ENCODE data around the gene CD109. TPM values are rescaled to one million over a fixed set of nuclear protein-coding genes. Genes with fewer than 3 reads are reported as not detected.
"Not testable (repeated sequence)": the region's sequence is repeated elsewhere in the genome, so short reads cannot be mapped to it uniquely, and the experiment has no call there.

CD109 gene
- total RNA-seq, 1 experiment from 2014 or later: 3.2 TPM

DNA sequence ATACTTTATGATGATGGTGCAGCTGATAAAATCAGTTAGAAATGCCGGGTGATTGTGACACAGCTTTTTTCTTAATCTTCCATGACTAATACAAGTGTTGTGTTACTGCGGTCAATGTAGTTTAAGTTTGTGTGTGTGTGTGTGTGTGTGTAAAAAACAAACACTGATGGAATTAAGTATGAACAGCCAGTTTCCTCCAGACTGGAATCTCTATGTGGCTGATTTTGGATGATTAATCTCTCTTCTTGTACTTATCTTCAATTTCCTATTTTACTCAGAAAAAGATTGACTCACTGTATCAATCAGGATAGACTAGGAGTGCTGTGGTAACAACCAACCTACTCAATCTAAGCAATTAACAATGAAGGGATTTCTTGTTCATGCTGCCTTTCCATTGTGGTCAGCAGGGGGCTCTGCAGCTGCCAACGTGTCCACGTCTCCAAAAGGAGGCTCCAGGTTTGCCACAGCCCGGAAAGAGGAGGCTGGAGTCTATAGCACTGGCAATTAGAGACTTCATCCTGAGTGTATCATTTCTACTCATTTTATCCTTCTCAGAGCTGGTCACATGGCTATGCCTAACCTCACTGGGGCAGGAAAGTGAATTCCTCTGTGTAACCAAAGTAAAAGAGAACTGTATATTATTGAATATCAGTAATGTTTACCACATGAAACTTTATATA lies 107.7 kb downstream of the CD109 start:
- Histone ChIP-seq H3K4ac (ENCODE audit: low read depth, low read length) (no peak overlapping the region), H3K79me1 (ENCODE audit: insufficient read depth, low read depth, low read length, poor library complexity, severe bottlenecking) (no peaks in the 10 kb centered on the region), H3K18ac (ENCODE audit: insufficient read length, low read depth, low read length) (no peak overlapping the region), H3K23me2 (ENCODE audit: insufficient read length, low read depth, low read length, poor library complexity, severe bottlenecking) (no peaks in the 10 kb centered on the region), H3K56ac (ENCODE audit: insufficient read length, low read depth, low read length) (no peak overlapping the region), H3K14ac (ENCODE audit: insufficient read depth, low read length) (no peak overlapping the region), H4K20me1 (ENCODE audit: control insufficient read depth, insufficient read depth, insufficient read length) (no peaks in the 10 kb centered on the region), H2BK20ac (ENCODE audit: low read depth, low read length, poor library complexity, severe bottlenecking) (no peak overlapping the region), H4K91ac (ENCODE audit: insufficient read length, low read depth, low read length) (no peak overlapping the region), H3K9ac (ENCODE audit: extremely low read depth, insufficient read length, low read length) (no peak overlapping the region), H4K8ac (replicated peaks; ENCODE audit: insufficient read length, low read depth, low read length) (no peak overlapping the region), H3K9me3 (ENCODE audit: control insufficient read depth, low read depth, low read length) (no peaks in the 10 kb centered on the region), H3K79me2 (ENCODE audit: insufficient read depth, low read length) (no peaks in the 10 kb centered on the region), H2AK5ac (ENCODE audit: insufficient read length, low read length) (no peak overlapping the region), H4K5ac (ENCODE audit: insufficient read length, low read depth, low read length) (no peak overlapping the region), H3K27ac (ENCODE audit: insufficient read length, low read depth, low read length) (no peak overlapping the region), H3T11ph (ENCODE audit: low read length) (no peak overlapping the region), H3K4me1 (ENCODE audit: insufficient read depth, low read length) (no peaks in the 10 kb centered on the region), H2BK120ac (ENCODE audit: low read depth, low read length, poor library complexity, severe bottlenecking) (no peak overlapping the region), H2BK12ac (ENCODE audit: insufficient read length, low read depth, low read length) (no peak overlapping the region), H3K27me3 (ENCODE audit: insufficient read depth, low read length) (no peaks in the 10 kb centered on the region), H2BK15ac (ENCODE audit: low read depth, low read length) (no peak overlapping the region), H3K4me2 (ENCODE audit: insufficient read depth, insufficient read length, low read length) (no peak overlapping the region), H3K23ac (ENCODE audit: insufficient read length, low read depth, low read length) (no peak overlapping the region), H2AFZ (ENCODE audit: low read length) (no peak overlapping the region), H2BK5ac (ENCODE audit: insufficient read length, low read length) (no peak overlapping the region)
- H3K9me3 Mint-ChIP-seq: no peaks in the 10 kb centered on the region
- peaks cover 0 to 10% of the 10 kb centered on the region in 2 experiments; a peak in 1 of 4 replicates for H3K4me1 Mint-ChIP-seq
- no peaks in the 10 kb centered on the region; a peak in 1 of 7 replicates for H3K36me3 Mint-ChIP-seq (ENCODE audit: insufficient read depth in 1 of 3, low read depth in 3 of 3)
- H3K4me3 Mint-ChIP-seq: no peak overlapping the region
- H3K27me3 Mint-ChIP-seq (ENCODE audit: low read depth): no peaks in the 10 kb centered on the region
- WGBS (ENCODE audit: extremely low coverage, insufficient read length, low lambda C conversion rate): no CpG with 5 or more reads among the region's 5 CpGs
- no peak overlapping the region for H3K27ac Mint-ChIP-seq
- DNase-seq: peak; percentile 70
- TF ChIP-seq CTCF (conservative IDR thresholded peaks at IDR 0.05): peak; percentile 76

- DNase-seq; H3K27ac Mint-ChIP-seq; H3K4ac ChIP-seq (ENCODE audit: low read depth, low read length); H3K23me2 ChIP-seq (ENCODE audit: insufficient read length, low read depth, low read length, poor library complexity, severe bottlenecking); H3K23ac ChIP-seq (ENCODE audit: insufficient read length, low read depth, low read length); H4K5ac ChIP-seq (ENCODE audit: insufficient read length, low read depth, low read length); H3K4me3 Mint-ChIP-seq; H2AK5ac ChIP-seq (ENCODE audit: insufficient read length, low read length); H3K4me2 ChIP-seq (ENCODE audit: insufficient read depth, insufficient read length, low read length); H3K27ac ChIP-seq (ENCODE audit: insufficient read length, low read depth, low read length); H3K9me3 Mint-ChIP-seq; H3K4me1 ChIP-seq (ENCODE audit: insufficient read depth, low read length); H2BK120ac ChIP-seq (ENCODE audit: low read depth, low read length, poor library complexity, severe bottlenecking); H3K27me3 ChIP-seq (ENCODE audit: insufficient read depth, low read length); H2BK12ac ChIP-seq (ENCODE audit: insufficient read length, low read depth, low read length); H2BK5ac ChIP-seq (ENCODE audit: insufficient read length, low read length); H2BK15ac ChIP-seq (ENCODE audit: low read depth, low read length); H3K79me2 ChIP-seq (ENCODE audit: insufficient read depth, low read length); H2AFZ ChIP-seq (ENCODE audit: low read length); H4K8ac ChIP-seq (replicated peaks; ENCODE audit: insufficient read length, low read depth, low read length); H3K14ac ChIP-seq (ENCODE audit: insufficient read depth, low read length); H3T11ph ChIP-seq (ENCODE audit: low read length); H3K56ac ChIP-seq (ENCODE audit: insufficient read length, low read depth, low read length); H3K18ac ChIP-seq (ENCODE audit: insufficient read length, low read depth, low read length); H3K36me3 Mint-ChIP-seq (ENCODE audit: insufficient read depth in 1 of 3, low read depth in 3 of 3); H3K9ac ChIP-seq (ENCODE audit: extremely low read depth, insufficient read length, low read length); H3K27me3 Mint-ChIP-seq (ENCODE audit: low read depth); H4K91ac ChIP-seq (ENCODE audit: insufficient read length, low read depth, low read length); H4K20me1 ChIP-seq (ENCODE audit: control insufficient read depth, insufficient read depth, insufficient read length); H2BK20ac ChIP-seq (ENCODE audit: low read depth, low read length, poor library complexity, severe bottlenecking); H3K79me1 ChIP-seq (ENCODE audit: insufficient read depth, low read depth, low read length, poor library complexity, severe bottlenecking); H3K9me3 ChIP-seq (ENCODE audit: control insufficient read depth, low read depth, low read length): not testable (repeated sequence)
- WGBS (ENCODE audit: extremely low coverage, insufficient read length, low lambda C conversion rate): no CpG with 5 or more reads among the region's 7 CpGs
- peaks cover 0 to 10% of the 10 kb centered on the region in 2 experiments; a peak in 1 of 4 replicates for H3K4me1 Mint-ChIP-seq
Observed at GRCh38 chr6:73805221-73805620, 109.2 kb downstream of the CD109 start.
